MM.1S (cell line): ENCODE results near the gene ADGRD2.

Source experiments
- CTCF ChIP-seq: fragments of 300-600 bp; sonication (generic); IDR thresholded peaks from 2 replicates; pipeline ENCODE4 v1.5.1; 2016; ENCODE audit warnings: antibody characterized with exemption, low read length, mixed read lengths
- EZH2 ChIP-seq: fragments of 300-600 bp; sonication (generic); optimal IDR thresholded peaks from 2 replicates; pipeline ENCODE3; 2017; ENCODE audit warnings: low read depth, mild to moderate bottlenecking, antibody characterized with exemption, low read length, mixed read lengths

GRCh38 chr9:124458441-124458840 lies 8.2 kb downstream of the ADGRD2 start:
- TF ChIP-seq CTCF (no peak), EZH2 (no peak)
